ENCODE data around the gene PSTPIP1. TPM values are rescaled to one million over a fixed set of nuclear protein-coding genes. Genes with fewer than 3 reads are reported as not detected.

Gene PSTPIP1
- total and polyA plus RNA-seq, 4 donors: 12.4 to 39.6 (median 20.6) TPM

DNA sequence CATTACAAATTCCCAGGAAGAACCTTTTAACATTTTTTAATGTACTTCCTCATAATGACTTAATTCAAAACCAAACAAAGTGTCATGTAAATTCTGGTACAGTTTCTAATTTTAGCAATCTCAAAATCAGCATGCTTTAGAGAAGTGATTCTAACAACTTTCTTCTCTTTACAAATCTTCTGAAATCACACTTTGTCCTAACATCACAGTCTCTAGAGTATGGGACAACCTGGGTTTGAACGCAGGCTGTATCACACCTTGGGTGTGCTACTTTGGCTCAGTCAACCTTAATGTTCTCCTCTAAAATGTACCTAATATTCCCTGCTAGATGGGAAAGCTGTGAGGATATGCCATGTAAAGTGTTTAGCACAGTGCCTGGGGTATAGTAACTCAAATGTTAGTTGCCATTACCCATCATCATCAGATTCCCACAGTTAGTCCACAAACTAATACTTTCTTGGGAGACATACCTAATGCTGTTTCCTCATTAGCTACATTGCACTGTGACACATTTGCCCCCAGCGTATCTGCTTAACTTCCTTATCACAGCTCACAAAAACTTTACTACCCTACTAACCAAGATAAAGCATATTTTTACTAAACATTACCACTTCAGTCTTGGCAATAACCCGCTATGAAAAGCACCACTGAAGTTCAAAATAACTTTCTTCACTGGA is 72.9 kb downstream of the PSTPIP1 start:
- WGBS, 2 donors: 46 to 52% methylated on average over 3 of the region's 3 CpGs
- Histone ChIP-seq H3K9me3 (ENCODE audit: control insufficient read depth in 4 of 4, insufficient read depth in 3 of 4, low read length in 3 of 4) (no peaks in the 10 kb centered on the region), H3K4me1 (ENCODE audit: control insufficient read depth in 5 of 5, insufficient read depth in 5 of 5, low read length in 5 of 5) (peaks cover 3 to 35% (median 28%) of the 10 kb centered on the region in 5 donors), H3K36me3 (ENCODE audit: control insufficient read depth in 4 of 4, insufficient read depth in 4 of 4, low read length in 4 of 4) (peaks cover 0 to 9% (median 0%) of the 10 kb centered on the region in 4 donors), H3K27ac (ENCODE audit: low read depth in 1 of 2, low read length in 1 of 2) (peak overlapping the region in 1 of 2 donors; percentile 64), H3K4me3 (no peak overlapping the region), H3K9ac (ENCODE audit: insufficient read depth in 1 of 2, low read length in 2 of 2) (peak overlapping the region in 1 of 2 donors; percentile 26), H3K27me3 (ENCODE audit: control insufficient read depth in 3 of 3, insufficient read depth in 3 of 3, low read length in 2 of 3) (no peaks in the 10 kb centered on the region)
- TF ChIP-seq, protein P1, sequence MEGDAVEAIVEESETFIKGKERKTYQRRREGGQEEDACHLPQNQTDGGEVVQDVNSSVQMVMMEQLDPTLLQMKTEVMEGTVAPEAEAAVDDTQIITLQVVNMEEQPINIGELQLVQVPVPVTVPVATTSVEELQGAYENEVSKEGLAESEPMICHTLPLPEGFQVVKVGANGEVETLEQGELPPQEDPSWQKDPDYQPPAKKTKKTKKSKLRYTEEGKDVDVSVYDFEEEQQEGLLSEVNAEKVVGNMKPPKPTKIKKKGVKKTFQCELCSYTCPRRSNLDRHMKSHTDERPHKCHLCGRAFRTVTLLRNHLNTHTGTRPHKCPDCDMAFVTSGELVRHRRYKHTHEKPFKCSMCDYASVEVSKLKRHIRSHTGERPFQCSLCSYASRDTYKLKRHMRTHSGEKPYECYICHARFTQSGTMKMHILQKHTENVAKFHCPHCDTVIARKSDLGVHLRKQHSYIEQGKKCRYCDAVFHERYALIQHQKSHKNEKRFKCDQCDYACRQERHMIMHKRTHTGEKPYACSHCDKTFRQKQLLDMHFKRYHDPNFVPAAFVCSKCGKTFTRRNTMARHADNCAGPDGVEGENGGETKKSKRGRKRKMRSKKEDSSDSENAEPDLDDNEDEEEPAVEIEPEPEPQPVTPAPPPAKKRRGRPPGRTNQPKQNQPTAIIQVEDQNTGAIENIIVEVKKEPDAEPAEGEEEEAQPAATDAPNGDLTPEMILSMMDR (IDR thresholded peaks at IDR 0.05; ENCODE audit: control extremely low read depth, extremely low read depth): no peak
- no peak for ATAC-seq (ENCODE audit: insufficient read depth, low FRiP score)
- no peak for DNase-seq

DNA sequence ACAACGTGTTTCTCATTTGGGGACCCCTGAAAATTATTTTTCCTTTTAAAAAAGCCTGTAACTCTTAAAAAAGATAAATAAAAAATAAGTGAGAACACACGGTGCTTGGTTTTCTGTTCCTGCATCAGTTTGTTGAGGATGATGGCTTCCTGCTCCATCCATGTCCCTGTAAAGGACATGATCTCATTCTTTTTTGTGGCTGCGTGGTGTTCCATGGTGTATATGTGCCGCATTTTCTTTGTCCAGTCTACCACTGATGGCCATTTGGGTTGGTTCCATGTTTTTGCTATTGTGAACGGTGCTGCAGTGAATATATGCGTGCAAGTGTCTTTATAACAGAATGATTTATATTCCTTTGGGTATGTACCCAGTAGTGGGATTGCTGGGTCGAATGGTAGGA is 73.7 kb downstream of the PSTPIP1 start:
- TF ChIP-seq, protein P1 (IDR thresholded peaks at IDR 0.05; ENCODE audit: control extremely low read depth, extremely low read depth): no peak
- WGBS, 2 donors: 91 to 93% methylated on average over 7 of the region's 7 CpGs
- peaks cover 3 to 35% (median 28%) of the 10 kb centered on the region in 5 donors for H3K4me1 ChIP-seq (ENCODE audit: control insufficient read depth in 5 of 5, insufficient read depth in 5 of 5, low read length in 5 of 5)
- peak overlapping the region in 1 of 2 donors; percentile 55 for H3K27ac ChIP-seq (ENCODE audit: low read depth in 1 of 2, low read length in 1 of 2)
- no peak overlapping the region for H3K9ac ChIP-seq (ENCODE audit: insufficient read depth in 1 of 2, low read length in 2 of 2)
- peaks cover 0 to 9% (median 0%) of the 10 kb centered on the region in 4 donors for H3K36me3 ChIP-seq (ENCODE audit: control insufficient read depth in 4 of 4, insufficient read depth in 4 of 4, low read length in 4 of 4)
- H3K9me3 ChIP-seq (ENCODE audit: control insufficient read depth in 4 of 4, insufficient read depth in 3 of 4, low read length in 3 of 4): no peaks in the 10 kb centered on the region
- DNase-seq: no peak
- H3K27me3 ChIP-seq (ENCODE audit: control insufficient read depth in 3 of 3, insufficient read depth in 3 of 3, low read length in 2 of 3): no peaks in the 10 kb centered on the region
- no peak for ATAC-seq (ENCODE audit: insufficient read depth, low FRiP score)
- H3K4me3 ChIP-seq: no peak overlapping the region

DNA sequence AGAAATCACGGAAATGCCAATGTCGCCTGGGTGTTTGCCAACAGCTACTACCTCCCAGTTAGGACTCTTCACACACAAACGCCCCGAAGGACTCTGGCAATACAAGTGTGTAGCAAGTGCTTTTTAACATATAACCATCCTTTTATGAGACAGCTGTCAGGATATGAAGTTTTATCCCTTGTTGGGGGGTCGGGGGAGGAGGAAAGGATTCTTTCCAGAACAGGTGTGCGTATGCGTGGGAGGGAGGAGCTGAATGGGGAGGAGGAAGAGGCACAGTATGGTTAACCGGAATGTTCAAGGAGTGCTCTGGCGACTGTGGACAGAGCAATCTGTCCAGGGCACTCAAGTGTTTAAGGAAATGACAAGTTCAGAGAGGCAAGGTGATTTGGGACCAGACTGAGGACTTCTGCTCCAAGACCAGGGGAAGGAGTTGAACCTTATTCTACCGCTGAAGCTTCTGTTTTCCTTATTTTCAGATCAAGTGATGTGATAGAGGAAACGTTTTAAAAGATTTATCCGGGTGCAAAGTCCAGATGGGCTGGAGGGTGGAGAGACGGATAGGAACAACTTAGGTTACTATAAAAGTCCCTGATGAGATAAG is 74.7 kb downstream of the PSTPIP1 start:
- Histone ChIP-seq H3K27ac (ENCODE audit: low read depth in 1 of 2, low read length in 1 of 2) (peak overlapping the region in 1 of 2 donors; percentile 62), H3K27me3 (ENCODE audit: control insufficient read depth in 3 of 3, insufficient read depth in 3 of 3, low read length in 2 of 3) (no peaks in the 10 kb centered on the region), H3K4me3 (peak overlapping the region; percentile 33), H3K9me3 (ENCODE audit: control insufficient read depth in 4 of 4, insufficient read depth in 3 of 4, low read length in 3 of 4) (no peaks in the 10 kb centered on the region), H3K4me1 (ENCODE audit: control insufficient read depth in 5 of 5, insufficient read depth in 5 of 5, low read length in 5 of 5) (peaks cover 3 to 29% (median 19%) of the 10 kb centered on the region in 5 donors), H3K9ac (ENCODE audit: insufficient read depth in 1 of 2, low read length in 2 of 2) (peak overlapping the region; percentile 72 to 83), H3K36me3 (ENCODE audit: control insufficient read depth in 4 of 4, insufficient read depth in 4 of 4, low read length in 4 of 4) (peaks cover 0 to 9% (median 0%) of the 10 kb centered on the region in 4 donors)
- TF ChIP-seq, protein P1 (IDR thresholded peaks at IDR 0.05; ENCODE audit: control extremely low read depth, extremely low read depth): no peak
- 22 to 35% methylated on average over 13 of the region's 13 CpGs for WGBS, 2 donors
- peak in 2 of 3 donors; percentile 25 to 30 for DNase-seq
- peak; percentile 4 for ATAC-seq (ENCODE audit: insufficient read depth, low FRiP score)
